Endothelial cell of umbilical vein (primary cell): ENCODE results near the gene SYNE3. TPM values are rescaled to one million over a fixed set of nuclear protein-coding genes. Genes with fewer than 3 reads are reported as not detected.

Experiments
- BruUV-seq: library from RNA; stranded (reverse); fragments of 400-500 nt; replicated peaks from 2 replicates; lab custom pipeline; 2021; lab: Mats Ljungman, UMichigan
- CTCF ChIA-PET: fragments of 300-600, 350-600 bp; sonication (Branson Sonifier 250); formaldehyde crosslinking; loops from one replicate; lab custom pipeline; 2021; ENCODE audit warnings: antibody characterized with exemption, inconsistent platforms; lab: Charles Lee
- POLR2A ChIA-PET: fragments of 300-600, 350-600 bp; sonication (Branson Sonifier 250); formaldehyde crosslinking; loops from one replicate; lab custom pipeline; 2021; ENCODE audit warnings: antibody characterized with exemption, inconsistent platforms; lab: Charles Lee
- DNase-seq: peaks from one replicate; pipeline ENCODE4 v3.0.0-alpha.2; 2011; ENCODE audit warnings: low read depth, low spot score
- FAIRE-seq: peaks from 2 replicates; lab custom pipeline; 2011; peaks lifted over from hg19 to GRCh38; lab: Jason Lieb, UNC
- H2AFZ ChIP-seq: 2 replicates; pipeline ENCODE4 v1.6.0; 2012; ENCODE audit warnings: low read depth, low read length, control low read depth, inconsistent platforms
- H3K27ac ChIP-seq: 2 replicates; pipeline ENCODE4 v1.5.1; 2011; ENCODE audit warnings: low read depth, mild to moderate bottlenecking, control low read depth, low read length, moderate library complexity; ENCODE audit not compliant: insufficient read depth
- H3K27me3 ChIP-seq, 2 experiments: 2 replicates each; pipeline versions ENCODE4 v1.6.0 to v1.6.1; 2011; ENCODE audit warnings: low read length in 2 of 2, mixed read lengths in 1 of 2; ENCODE audit not compliant: control insufficient read depth in 2 of 2, insufficient read depth in 2 of 2
- H3K36me3 ChIP-seq, 2 experiments: 2 replicates in 1 of 2; 3 replicates in 1 of 2; pipeline ENCODE4 v1.5.1; 2011; ENCODE audit warnings: low read length in 2 of 2, mild to moderate bottlenecking in 1 of 2, moderate library complexity in 1 of 2; ENCODE audit not compliant: control insufficient read depth in 2 of 2, insufficient read depth in 2 of 2; ENCODE audit errors: extremely low read depth in 1 of 2
- H3K4me1 ChIP-seq: 3 replicates; pipeline ENCODE4 v1.5.1; 2011; ENCODE audit warnings: mild to moderate bottlenecking, low read length; ENCODE audit not compliant: control insufficient read depth, insufficient read depth; ENCODE audit errors: extremely low read depth
- H3K4me2 ChIP-seq: 2 replicates; pipeline ENCODE4 v1.6.1; 2011; ENCODE audit warnings: low read length, control low read depth, mixed read lengths; ENCODE audit not compliant: insufficient read depth
- H3K4me3 ChIP-seq, 3 experiments: fragments of 200-600 bp in 1 of 3; sonication (generic), shearing (Covaris generic) in 1 of 3; replicated peaks in 1 of 3; 2 replicates each; pipeline ENCODE4 v1.5.1; 2011 to 2016; ENCODE audit warnings: control low read depth in 3 of 3, low read length in 3 of 3, mild to moderate bottlenecking in 2 of 3, inconsistent platforms in 1 of 3, low read depth in 1 of 3, moderate library complexity in 1 of 3; ENCODE audit not compliant: insufficient read depth in 1 of 3
- H3K79me2 ChIP-seq: 2 replicates; pipeline ENCODE4 v1.6.0; 2012; ENCODE audit warnings: low read length, inconsistent platforms; ENCODE audit not compliant: control insufficient read depth, insufficient read depth
- H3K9ac ChIP-seq: replicated peaks from 2 replicates; pipeline ENCODE3; 2011; ENCODE audit warnings: low read length, control low read depth; ENCODE audit not compliant: insufficient read depth; ENCODE audit errors: extremely low read depth
- H3K9me1 ChIP-seq: replicated peaks from 3 replicates; pipeline ENCODE4 v1.6.0; 2011; ENCODE audit warnings: mild to moderate bottlenecking, low read length; ENCODE audit not compliant: control insufficient read depth, insufficient read depth; ENCODE audit errors: extremely low read depth
- H3K9me3 ChIP-seq: replicated peaks from 2 replicates; pipeline ENCODE4 v1.5.1; 2012; ENCODE audit warnings: low read length, inconsistent platforms; ENCODE audit not compliant: control insufficient read depth, insufficient read depth
- H4K20me1 ChIP-seq: replicated peaks from 2 replicates; pipeline ENCODE3; 2011; ENCODE audit warnings: mild to moderate bottlenecking, low read length; ENCODE audit not compliant: control insufficient read depth, insufficient read depth; ENCODE audit errors: extremely low read depth
- EZH2 ChIP-seq: IDR thresholded peaks from 2 replicates; pipeline ENCODE4 v1.6.1; 2012; ENCODE audit warnings: borderline replicate concordance, low read depth, mild to moderate bottlenecking, moderate library complexity, low read length, inconsistent platforms; ENCODE audit not compliant: severe bottlenecking
- FOS ChIP-seq: IDR thresholded peaks from 2 replicates; pipeline ENCODE4 v1.6.1; 2011; ENCODE audit warnings: mild to moderate bottlenecking, low read length, moderate library complexity, borderline replicate concordance; ENCODE audit not compliant: insufficient read depth
- GATA2 ChIP-seq: IDR thresholded peaks from 2 replicates; pipeline ENCODE4 v1.7.0; 2011; ENCODE audit warnings: low read depth, mild to moderate bottlenecking, moderate library complexity, mixed read lengths, low read length; ENCODE audit not compliant: insufficient read length, insufficient read depth
- JUN ChIP-seq: IDR thresholded peaks from 2 replicates; pipeline ENCODE4 v1.6.1; 2011; ENCODE audit warnings: borderline replicate concordance, low read depth; ENCODE audit not compliant: insufficient read length, insufficient read depth
- MYC ChIP-seq: IDR thresholded peaks from one replicate; pipeline ENCODE4 v1.6.1; 2011; ENCODE audit warnings: mild to moderate bottlenecking, low read depth, low read length
- POLR2A ChIP-seq: IDR thresholded peaks from 2 replicates; pipeline ENCODE4 v1.6.1; 2012; ENCODE audit warnings: low read depth, mild to moderate bottlenecking, control low read depth, low read length
- POLR2AphosphoS5 ChIP-seq: IDR thresholded peaks from 2 replicates; pipeline ENCODE4 v1.6.1; 2012; ENCODE audit warnings: low read depth, mild to moderate bottlenecking, control low read depth, low read length, moderate library complexity; ENCODE audit not compliant: insufficient read depth
- dilution Hi-C: fragments of 300-500 bp; cut with MboI; formaldehyde crosslinking; loops from one replicate; pipeline ENCODE4 v1.15.0; 2019; ENCODE audit warnings: low sequenced_read_pairs; ENCODE audit not compliant: extremely low pct_ligation_motif_present
- intact Hi-C: fragments of 100-400 bp; cut with micrococcal nuclease; formaldehyde crosslinking; loops from one replicate; pipeline ENCODE4 v1.10.0; 2022
- polyA plus RNA-seq, 4 experiments: library from polyadenylated mRNA; depleted of rRNA in 3 of 4; stranded (reverse) in 3 of 4; unstranded in 1 of 4; fragments of >200 nt; gene quantifications; 2 replicates each; pipeline versions ENCODE4 v1.2.1 to v1.2.3, GENCODE V29; 2011 to 2012; ENCODE audit warnings: missing spikeins in 1 of 4
- total RNA-seq: library from RNA; stranded (reverse); gene quantifications from 2 replicates; pipeline ENCODE4 v1.2.3, GENCODE V29; 2021
- TF ChIP-seq, protein P1 (sequence below): IDR thresholded peaks from 2 replicates; pipeline ENCODE4 v1.6.1; 2011; ENCODE audit not compliant: insufficient read depth, insufficient read length
- TF ChIP-seq, protein P2 (sequence below), 2 donors: IDR thresholded peaks; 1 replicate in 1 of 2; 2 replicates in 1 of 2; pipeline ENCODE4 v1.5.1; 2011; ENCODE audit warnings: low read length in 2 of 2, mild to moderate bottlenecking in 2 of 2, moderate library complexity in 2 of 2, control low read depth in 1 of 2, inconsistent platforms in 1 of 2, low read depth in 1 of 2; ENCODE audit not compliant: insufficient read depth in 1 of 2; ENCODE audit errors: extremely low read depth in 1 of 2

Gene SYNE3
- total and polyA plus RNA-seq, 2 donors (not counting 3 experiments of a cell fraction or from before 2014, with no cell fraction given) = 3.0 to 18.8 TPM

DNA sequence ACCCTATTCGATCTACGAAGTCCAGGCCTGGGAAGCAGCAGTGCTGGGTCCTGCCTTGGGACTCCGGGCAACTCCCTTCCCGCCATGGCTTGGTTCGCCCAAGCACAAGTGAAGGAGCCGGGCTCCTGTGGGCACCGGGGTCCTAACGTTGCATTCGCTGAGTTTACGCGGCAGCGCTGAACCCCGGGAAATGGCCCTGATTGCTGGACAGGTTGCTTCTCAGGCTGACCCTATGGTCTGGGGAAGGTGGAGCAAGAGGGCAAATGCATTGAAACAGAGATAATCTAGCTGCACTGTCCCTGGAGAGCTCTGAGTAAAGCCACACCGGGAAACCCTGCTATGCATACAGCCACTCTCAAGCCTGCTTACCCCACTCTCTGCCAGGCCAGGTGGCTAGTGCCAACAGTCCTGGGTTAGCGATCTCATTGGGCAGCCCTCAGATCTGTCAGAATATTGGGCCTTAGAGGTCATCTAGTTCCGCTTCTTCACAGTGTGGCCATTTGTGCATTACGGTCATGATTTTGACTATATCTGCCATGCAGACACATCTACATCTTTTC is 11.3 kb downstream of the SYNE3 start:
- H3K27ac ChIP-seq = no peak overlapping the region
- FAIRE-seq = no peak
- POLR2A ChIA-PET = interaction anchor here (0.6 kb wide), 1 partner anchor 48 kb away, joined by 3 read pairs; no protein-coding TSS in a partner anchor

More for the DNA sequence above, 11.3 kb downstream of the SYNE3 start:
- Histone ChIP-seq H3K4me1 (peaks cover 37% of the 10 kb centered on the region), H3K4me2 (no peak overlapping the region), H3K9me3 (no peaks in the 10 kb centered on the region), H2AFZ (no peak overlapping the region), H3K27me3 (no peaks in the 10 kb centered on the region), H3K9me1 (no peaks in the 10 kb centered on the region), H3K36me3 (no peaks in the 10 kb centered on the region), H3K4me3 (no peak overlapping the region), H3K9ac (no peak overlapping the region), H4K20me1 (no peaks in the 10 kb centered on the region), H3K79me2 (peaks cover 1% of the 10 kb centered on the region)
- no TSS peak for BruUV-seq
- DNase-seq = no peak
- dilution Hi-C loops (no loop called here), intact Hi-C loops (no loop called here)
- CTCF ChIA-PET = interaction anchor here (1.0 to 2.8 kb wide), 4 partner anchors 9 to 26 kb away, joined by 3 to 16 read pairs (median 8); partner anchors contain the start of gene SYNE3
- no peak for TF ChIP-seq GATA2
- TF ChIP-seq POLR2A = no peak
- TF ChIP-seq, protein P1, sequence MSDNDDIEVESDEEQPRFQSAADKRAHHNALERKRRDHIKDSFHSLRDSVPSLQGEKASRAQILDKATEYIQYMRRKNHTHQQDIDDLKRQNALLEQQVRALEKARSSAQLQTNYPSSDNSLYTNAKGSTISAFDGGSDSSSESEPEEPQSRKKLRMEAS = no peak
- TF ChIP-seq MYC = no peak
- TF ChIP-seq EZH2 = no peak
- no peak for TF ChIP-seq POLR2AphosphoS5
- no peak for TF ChIP-seq JUN
- TF ChIP-seq FOS = no peak
- TF ChIP-seq, protein P2, sequence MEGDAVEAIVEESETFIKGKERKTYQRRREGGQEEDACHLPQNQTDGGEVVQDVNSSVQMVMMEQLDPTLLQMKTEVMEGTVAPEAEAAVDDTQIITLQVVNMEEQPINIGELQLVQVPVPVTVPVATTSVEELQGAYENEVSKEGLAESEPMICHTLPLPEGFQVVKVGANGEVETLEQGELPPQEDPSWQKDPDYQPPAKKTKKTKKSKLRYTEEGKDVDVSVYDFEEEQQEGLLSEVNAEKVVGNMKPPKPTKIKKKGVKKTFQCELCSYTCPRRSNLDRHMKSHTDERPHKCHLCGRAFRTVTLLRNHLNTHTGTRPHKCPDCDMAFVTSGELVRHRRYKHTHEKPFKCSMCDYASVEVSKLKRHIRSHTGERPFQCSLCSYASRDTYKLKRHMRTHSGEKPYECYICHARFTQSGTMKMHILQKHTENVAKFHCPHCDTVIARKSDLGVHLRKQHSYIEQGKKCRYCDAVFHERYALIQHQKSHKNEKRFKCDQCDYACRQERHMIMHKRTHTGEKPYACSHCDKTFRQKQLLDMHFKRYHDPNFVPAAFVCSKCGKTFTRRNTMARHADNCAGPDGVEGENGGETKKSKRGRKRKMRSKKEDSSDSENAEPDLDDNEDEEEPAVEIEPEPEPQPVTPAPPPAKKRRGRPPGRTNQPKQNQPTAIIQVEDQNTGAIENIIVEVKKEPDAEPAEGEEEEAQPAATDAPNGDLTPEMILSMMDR (IDR thresholded peaks at IDR 0.05; ENCODE audit: extremely low read depth in 1 of 2, insufficient read depth in 1 of 2, low read depth in 1 of 2, low read length in 2 of 2) = no peak
